Measurements from ENCODE around the gene DNMT3L. TPM values are rescaled to one million over a fixed set of nuclear protein-coding genes. Genes with fewer than 3 reads are reported as not detected.
"Not testable (repeated sequence)": the region's sequence is repeated elsewhere in the genome, so short reads cannot be mapped to it uniquely, and the experiment has no call there.

Gene DNMT3L
- total RNA-seq, 1 donor from 2014 or later = not detected

DNA sequence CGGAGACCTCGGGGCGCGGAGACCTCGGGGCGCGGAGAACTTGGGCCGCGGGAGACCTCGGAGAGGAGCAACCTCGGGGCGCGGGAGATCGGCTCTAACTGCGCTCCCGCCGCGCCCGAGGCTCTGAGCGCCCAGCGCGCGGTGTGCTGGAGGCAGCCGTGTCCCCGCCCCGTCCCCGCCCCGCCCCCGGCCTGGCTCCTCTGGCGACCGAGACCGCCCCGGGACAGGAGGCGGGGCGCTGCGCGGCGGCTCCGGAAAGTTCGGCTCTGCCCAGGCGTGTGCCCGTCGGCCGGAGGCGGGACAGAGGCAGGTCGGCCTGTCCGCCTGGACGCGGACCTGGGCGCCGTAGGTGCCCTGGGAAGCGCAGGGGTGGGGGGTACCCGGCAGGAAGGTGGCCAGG is 20.9 kb downstream of the DNMT3L start, which contains the start of gene ICOSLG:
ICOSLG (minus strand) TSS at position 102 of the 400 bp plus-strand sequence. CDS start 126 bp downstream, outside the sequence.
- not testable (repeated sequence) for DNase-seq (ENCODE audit: low read depth); H3K4me2 ChIP-seq (ENCODE audit: low read length); H3K4me3 ChIP-seq (ENCODE audit: insufficient read depth, low read depth, low read length); H2AFZ ChIP-seq (ENCODE audit: low read depth, low read length); H3K4me3 Mint-ChIP-seq (ENCODE audit: unreplicated experiment); H3K9me3 Mint-ChIP-seq (ENCODE audit: unreplicated experiment); H3K27me3 ChIP-seq (ENCODE audit: insufficient read depth, low read length); FAIRE-seq; H3K36me3 ChIP-seq (ENCODE audit: insufficient read depth, low read length); H3K9me3 ChIP-seq (ENCODE audit: insufficient read depth, low read depth, low read length); H3K79me2 ChIP-seq (ENCODE audit: insufficient read depth, low read length); H3K27me3 Mint-ChIP-seq (ENCODE audit: low read depth, unreplicated experiment); H4K20me1 ChIP-seq (ENCODE audit: insufficient read depth, low read length); H3K4me1 ChIP-seq (ENCODE audit: insufficient read depth, low read length); H3K36me3 Mint-ChIP-seq (ENCODE audit: low read depth, unreplicated experiment); H3K27ac Mint-ChIP-seq (ENCODE audit: unreplicated experiment); H3K4me1 Mint-ChIP-seq (ENCODE audit: low read depth, unreplicated experiment); H3K9ac ChIP-seq (ENCODE audit: low read length); H3K27ac ChIP-seq (ENCODE audit: low read depth, low read length)

DNA sequence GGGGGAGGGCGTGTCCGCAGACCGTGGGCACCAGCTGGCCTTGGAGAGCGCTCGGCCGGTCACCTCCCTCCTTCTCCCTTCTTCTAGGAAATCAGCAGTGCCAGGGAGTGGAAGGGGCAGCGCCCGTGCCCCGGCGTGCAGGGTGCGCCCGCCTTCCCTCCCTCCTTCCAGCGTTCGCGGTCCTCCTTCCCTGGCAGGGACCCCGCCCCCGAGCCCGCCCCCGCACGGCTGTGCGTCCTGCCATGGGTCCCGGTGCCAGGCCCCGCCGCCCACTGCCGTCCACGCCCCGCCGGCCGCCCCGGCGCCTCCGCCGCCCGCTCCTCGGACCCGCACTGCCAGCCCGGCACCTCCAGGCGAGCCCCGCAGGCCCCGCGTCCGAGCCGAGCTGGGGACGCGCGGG is 21.3 kb downstream of the DNMT3L start:
- H3K27ac ChIP-seq (ENCODE audit: low read depth, low read length); H3K36me3 Mint-ChIP-seq (ENCODE audit: low read depth, unreplicated experiment); H3K4me3 Mint-ChIP-seq (ENCODE audit: unreplicated experiment); H3K36me3 ChIP-seq (ENCODE audit: insufficient read depth, low read length); H3K9me3 Mint-ChIP-seq (ENCODE audit: unreplicated experiment); H4K20me1 ChIP-seq (ENCODE audit: insufficient read depth, low read length); H3K4me1 Mint-ChIP-seq (ENCODE audit: low read depth, unreplicated experiment); H3K9ac ChIP-seq (ENCODE audit: low read length); H3K27ac Mint-ChIP-seq (ENCODE audit: unreplicated experiment); DNase-seq (ENCODE audit: low read depth); H3K27me3 ChIP-seq (ENCODE audit: insufficient read depth, low read length); FAIRE-seq; H3K9me3 ChIP-seq (ENCODE audit: insufficient read depth, low read depth, low read length); H3K79me2 ChIP-seq (ENCODE audit: insufficient read depth, low read length); H2AFZ ChIP-seq (ENCODE audit: low read depth, low read length); H3K4me1 ChIP-seq (ENCODE audit: insufficient read depth, low read length); H3K4me2 ChIP-seq (ENCODE audit: low read length); H3K4me3 ChIP-seq (ENCODE audit: insufficient read depth, low read depth, low read length); H3K27me3 Mint-ChIP-seq (ENCODE audit: low read depth, unreplicated experiment): not testable (repeated sequence)

DNA sequence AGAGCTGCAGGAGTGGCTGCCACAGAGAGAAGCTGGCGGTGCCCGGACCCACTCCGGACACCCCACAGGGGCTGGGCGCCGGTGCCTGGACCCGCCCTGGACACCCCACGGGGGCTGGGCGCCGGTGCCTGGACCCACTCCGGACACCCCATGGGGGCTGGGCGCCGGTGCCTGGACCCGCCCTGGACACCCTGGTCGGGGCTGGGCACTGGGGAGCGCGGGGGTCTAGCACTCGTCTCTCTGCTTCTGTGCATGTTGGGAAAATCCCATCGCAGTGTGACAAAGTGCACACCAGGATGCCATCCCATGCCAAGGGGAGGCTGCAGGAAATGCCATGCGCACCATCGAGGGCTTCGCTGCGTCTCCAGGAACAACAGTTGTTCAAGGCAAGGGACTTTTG is 32.1 kb downstream of the DNMT3L start:
- DNase-seq (ENCODE audit: low read depth); H3K27me3 Mint-ChIP-seq (ENCODE audit: low read depth, unreplicated experiment); FAIRE-seq; H3K27ac Mint-ChIP-seq (ENCODE audit: unreplicated experiment); H3K27me3 ChIP-seq (ENCODE audit: insufficient read depth, low read length); H4K20me1 ChIP-seq (ENCODE audit: insufficient read depth, low read length); H2AFZ ChIP-seq (ENCODE audit: low read depth, low read length); H3K9me3 ChIP-seq (ENCODE audit: insufficient read depth, low read depth, low read length); H3K9ac ChIP-seq (ENCODE audit: low read length); H3K4me2 ChIP-seq (ENCODE audit: low read length); H3K4me1 Mint-ChIP-seq (ENCODE audit: low read depth, unreplicated experiment); H3K79me2 ChIP-seq (ENCODE audit: insufficient read depth, low read length); H3K4me3 Mint-ChIP-seq (ENCODE audit: unreplicated experiment); H3K4me3 ChIP-seq (ENCODE audit: insufficient read depth, low read depth, low read length); H3K9me3 Mint-ChIP-seq (ENCODE audit: unreplicated experiment); H3K4me1 ChIP-seq (ENCODE audit: insufficient read depth, low read length); H3K36me3 ChIP-seq (ENCODE audit: insufficient read depth, low read length); H3K36me3 Mint-ChIP-seq (ENCODE audit: low read depth, unreplicated experiment); H3K27ac ChIP-seq (ENCODE audit: low read depth, low read length): not testable (repeated sequence)

DNA sequence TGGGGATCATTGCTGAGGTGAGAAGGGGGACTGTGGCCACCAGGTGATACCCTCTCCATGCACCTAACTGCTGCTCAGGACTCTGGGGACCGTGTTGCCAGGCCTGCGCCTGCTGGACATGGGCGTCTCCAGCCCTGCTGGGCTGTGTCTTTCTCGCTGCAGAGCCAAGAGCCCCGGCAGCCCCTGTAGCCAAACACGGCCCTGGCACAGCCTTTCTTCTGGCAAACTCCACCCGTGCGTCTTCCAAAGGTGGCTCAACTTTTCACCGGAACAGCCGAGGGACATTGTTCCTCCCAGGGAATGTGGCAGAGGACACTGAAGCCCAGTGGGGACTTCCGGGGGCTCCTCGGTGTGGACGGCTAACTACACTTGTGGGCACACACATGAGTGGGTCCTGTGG is 33.6 kb downstream of the DNMT3L start:
- not testable (repeated sequence) for H3K27me3 Mint-ChIP-seq (ENCODE audit: low read depth, unreplicated experiment); H4K20me1 ChIP-seq (ENCODE audit: insufficient read depth, low read length); H3K27me3 ChIP-seq (ENCODE audit: insufficient read depth, low read length); DNase-seq (ENCODE audit: low read depth); H3K27ac ChIP-seq (ENCODE audit: low read depth, low read length); H3K9ac ChIP-seq (ENCODE audit: low read length); H3K4me1 ChIP-seq (ENCODE audit: insufficient read depth, low read length); H3K27ac Mint-ChIP-seq (ENCODE audit: unreplicated experiment); H3K79me2 ChIP-seq (ENCODE audit: insufficient read depth, low read length); FAIRE-seq; H2AFZ ChIP-seq (ENCODE audit: low read depth, low read length); H3K4me2 ChIP-seq (ENCODE audit: low read length); H3K36me3 ChIP-seq (ENCODE audit: insufficient read depth, low read length); H3K36me3 Mint-ChIP-seq (ENCODE audit: low read depth, unreplicated experiment); H3K4me3 Mint-ChIP-seq (ENCODE audit: unreplicated experiment); H3K4me3 ChIP-seq (ENCODE audit: insufficient read depth, low read depth, low read length); H3K4me1 Mint-ChIP-seq (ENCODE audit: low read depth, unreplicated experiment); H3K9me3 Mint-ChIP-seq (ENCODE audit: unreplicated experiment); H3K9me3 ChIP-seq (ENCODE audit: insufficient read depth, low read depth, low read length)

DNA sequence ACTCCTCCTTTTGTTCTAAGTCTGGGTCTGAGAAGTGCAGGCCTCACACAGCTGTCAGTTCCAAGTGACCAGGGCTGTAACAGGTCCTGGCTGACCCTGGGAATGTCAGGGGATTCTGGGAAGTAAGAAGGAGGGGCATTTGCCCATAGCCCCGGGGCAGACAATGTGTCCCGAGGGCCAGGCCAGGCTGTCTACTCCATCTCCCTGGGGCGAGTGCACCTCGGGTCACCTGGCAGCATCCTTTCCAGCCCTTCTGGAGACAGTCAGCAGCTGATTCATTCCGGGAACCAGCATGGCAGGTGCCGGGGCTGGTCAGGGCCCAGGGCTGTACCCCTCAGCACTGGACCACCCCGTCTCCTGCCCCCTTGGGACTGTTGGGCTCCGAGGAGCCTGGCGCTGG is 34.1 kb downstream of the DNMT3L start:
- H3K4me3 ChIP-seq (ENCODE audit: insufficient read depth, low read depth, low read length); H3K9me3 Mint-ChIP-seq (ENCODE audit: unreplicated experiment); FAIRE-seq; H2AFZ ChIP-seq (ENCODE audit: low read depth, low read length); H3K36me3 ChIP-seq (ENCODE audit: insufficient read depth, low read length); H3K36me3 Mint-ChIP-seq (ENCODE audit: low read depth, unreplicated experiment); H3K27me3 ChIP-seq (ENCODE audit: insufficient read depth, low read length); H3K4me1 Mint-ChIP-seq (ENCODE audit: low read depth, unreplicated experiment); H4K20me1 ChIP-seq (ENCODE audit: insufficient read depth, low read length); H3K27ac Mint-ChIP-seq (ENCODE audit: unreplicated experiment); H3K4me2 ChIP-seq (ENCODE audit: low read length); H3K27ac ChIP-seq (ENCODE audit: low read depth, low read length); H3K4me3 Mint-ChIP-seq (ENCODE audit: unreplicated experiment); H3K9ac ChIP-seq (ENCODE audit: low read length); H3K79me2 ChIP-seq (ENCODE audit: insufficient read depth, low read length); H3K27me3 Mint-ChIP-seq (ENCODE audit: low read depth, unreplicated experiment); DNase-seq (ENCODE audit: low read depth); H3K4me1 ChIP-seq (ENCODE audit: insufficient read depth, low read length); H3K9me3 ChIP-seq (ENCODE audit: insufficient read depth, low read depth, low read length): not testable (repeated sequence)

DNA sequence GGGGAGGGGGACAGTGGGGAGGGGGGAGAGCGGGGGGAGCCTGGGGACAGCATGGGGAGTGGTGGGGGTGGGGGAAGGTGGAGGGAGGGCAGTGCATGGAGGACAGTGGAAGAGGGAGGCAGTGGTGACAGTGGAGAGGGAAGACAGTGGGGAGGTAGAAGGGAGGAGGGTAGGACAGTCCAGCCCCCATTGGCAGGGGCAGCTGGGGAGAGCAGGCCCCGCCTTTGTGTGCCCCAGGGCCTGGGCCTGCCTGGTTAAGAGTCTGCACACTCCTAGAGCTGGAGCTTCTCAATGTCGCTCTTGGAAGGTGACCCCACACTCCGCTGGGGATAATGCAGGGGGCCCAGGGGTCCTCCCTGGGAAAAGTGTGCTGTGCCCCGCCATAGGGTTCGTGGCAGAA is 36.1 kb downstream of the DNMT3L start:
- H3K4me1 Mint-ChIP-seq (ENCODE audit: low read depth, unreplicated experiment); DNase-seq (ENCODE audit: low read depth); H3K36me3 ChIP-seq (ENCODE audit: insufficient read depth, low read length); H3K9me3 Mint-ChIP-seq (ENCODE audit: unreplicated experiment); H4K20me1 ChIP-seq (ENCODE audit: insufficient read depth, low read length); H3K9me3 ChIP-seq (ENCODE audit: insufficient read depth, low read depth, low read length); H2AFZ ChIP-seq (ENCODE audit: low read depth, low read length); H3K4me3 ChIP-seq (ENCODE audit: insufficient read depth, low read depth, low read length); FAIRE-seq; H3K27me3 ChIP-seq (ENCODE audit: insufficient read depth, low read length); H3K79me2 ChIP-seq (ENCODE audit: insufficient read depth, low read length); H3K36me3 Mint-ChIP-seq (ENCODE audit: low read depth, unreplicated experiment); H3K4me1 ChIP-seq (ENCODE audit: insufficient read depth, low read length); H3K27me3 Mint-ChIP-seq (ENCODE audit: low read depth, unreplicated experiment); H3K27ac Mint-ChIP-seq (ENCODE audit: unreplicated experiment); H3K4me2 ChIP-seq (ENCODE audit: low read length); H3K9ac ChIP-seq (ENCODE audit: low read length); H3K4me3 Mint-ChIP-seq (ENCODE audit: unreplicated experiment); H3K27ac ChIP-seq (ENCODE audit: low read depth, low read length): not testable (repeated sequence)

Measured in astrocyte (in vitro differentiated cells and primary cell).